Endothelial cell of umbilical vein (primary cell): ENCODE measurements around the gene AFF4. TPM values are rescaled to one million over a fixed set of nuclear protein-coding genes. Genes with fewer than 3 reads are reported as not detected.

Experiments
- BruUV-seq: library from RNA; stranded (reverse); fragments of 400-500 nt; replicated peaks from 2 replicates; lab custom pipeline; 2021; lab: Mats Ljungman, UMichigan
- CTCF ChIA-PET: fragments of 300-600, 350-600 bp; sonication (Branson Sonifier 250); formaldehyde crosslinking; loops from one replicate; lab custom pipeline; 2021; ENCODE audit warnings: antibody characterized with exemption, inconsistent platforms; lab: Charles Lee
- POLR2A ChIA-PET: fragments of 300-600, 350-600 bp; sonication (Branson Sonifier 250); formaldehyde crosslinking; loops from one replicate; lab custom pipeline; 2021; ENCODE audit warnings: antibody characterized with exemption, inconsistent platforms; lab: Charles Lee
- DNase-seq: peaks from one replicate; pipeline ENCODE4 v3.0.0-alpha.2; 2011; ENCODE audit warnings: low read depth, low spot score
- FAIRE-seq: peaks from 2 replicates; lab custom pipeline; 2011; peaks lifted over from hg19 to GRCh38; lab: Jason Lieb, UNC
- H2AFZ ChIP-seq: 2 replicates; pipeline ENCODE4 v1.6.0; 2012; ENCODE audit warnings: low read depth, low read length, control low read depth, inconsistent platforms
- H3K27ac ChIP-seq: 2 replicates; pipeline ENCODE4 v1.5.1; 2011; ENCODE audit warnings: low read depth, mild to moderate bottlenecking, control low read depth, low read length, moderate library complexity; ENCODE audit not compliant: insufficient read depth
- H3K27me3 ChIP-seq, 2 experiments: 2 replicates each; pipeline versions ENCODE4 v1.6.0 to v1.6.1; 2011; ENCODE audit warnings: low read length in 2 of 2, mixed read lengths in 1 of 2; ENCODE audit not compliant: control insufficient read depth in 2 of 2, insufficient read depth in 2 of 2
- H3K36me3 ChIP-seq, 2 experiments: 2 replicates in 1 of 2; 3 replicates in 1 of 2; pipeline ENCODE4 v1.5.1; 2011; ENCODE audit warnings: low read length in 2 of 2, mild to moderate bottlenecking in 1 of 2, moderate library complexity in 1 of 2; ENCODE audit not compliant: control insufficient read depth in 2 of 2, insufficient read depth in 2 of 2; ENCODE audit errors: extremely low read depth in 1 of 2
- H3K4me1 ChIP-seq: 3 replicates; pipeline ENCODE4 v1.5.1; 2011; ENCODE audit warnings: mild to moderate bottlenecking, low read length; ENCODE audit not compliant: control insufficient read depth, insufficient read depth; ENCODE audit errors: extremely low read depth
- H3K4me2 ChIP-seq: 2 replicates; pipeline ENCODE4 v1.6.1; 2011; ENCODE audit warnings: low read length, control low read depth, mixed read lengths; ENCODE audit not compliant: insufficient read depth
- H3K4me3 ChIP-seq, 3 experiments: fragments of 200-600 bp in 1 of 3; sonication (generic), shearing (Covaris generic) in 1 of 3; replicated peaks in 1 of 3; 2 replicates each; pipeline ENCODE4 v1.5.1; 2011 to 2016; ENCODE audit warnings: control low read depth in 3 of 3, low read length in 3 of 3, mild to moderate bottlenecking in 2 of 3, inconsistent platforms in 1 of 3, low read depth in 1 of 3, moderate library complexity in 1 of 3; ENCODE audit not compliant: insufficient read depth in 1 of 3
- H3K79me2 ChIP-seq: 2 replicates; pipeline ENCODE4 v1.6.0; 2012; ENCODE audit warnings: low read length, inconsistent platforms; ENCODE audit not compliant: control insufficient read depth, insufficient read depth
- H3K9ac ChIP-seq: replicated peaks from 2 replicates; pipeline ENCODE3; 2011; ENCODE audit warnings: low read length, control low read depth; ENCODE audit not compliant: insufficient read depth; ENCODE audit errors: extremely low read depth
- H3K9me1 ChIP-seq: replicated peaks from 3 replicates; pipeline ENCODE4 v1.6.0; 2011; ENCODE audit warnings: mild to moderate bottlenecking, low read length; ENCODE audit not compliant: control insufficient read depth, insufficient read depth; ENCODE audit errors: extremely low read depth
- H3K9me3 ChIP-seq: replicated peaks from 2 replicates; pipeline ENCODE4 v1.5.1; 2012; ENCODE audit warnings: low read length, inconsistent platforms; ENCODE audit not compliant: control insufficient read depth, insufficient read depth
- H4K20me1 ChIP-seq: replicated peaks from 2 replicates; pipeline ENCODE3; 2011; ENCODE audit warnings: mild to moderate bottlenecking, low read length; ENCODE audit not compliant: control insufficient read depth, insufficient read depth; ENCODE audit errors: extremely low read depth
- CTCF ChIP-seq, 2 donors: IDR thresholded peaks; 1 replicate in 1 of 2; 2 replicates in 1 of 2; pipeline ENCODE4 v1.5.1; 2011; ENCODE audit warnings: low read length in 2 of 2, mild to moderate bottlenecking in 2 of 2, moderate library complexity in 2 of 2, control low read depth in 1 of 2, inconsistent platforms in 1 of 2, low read depth in 1 of 2; ENCODE audit not compliant: insufficient read depth in 1 of 2; ENCODE audit errors: extremely low read depth in 1 of 2
- EZH2 ChIP-seq: IDR thresholded peaks from 2 replicates; pipeline ENCODE4 v1.6.1; 2012; ENCODE audit warnings: borderline replicate concordance, low read depth, mild to moderate bottlenecking, moderate library complexity, low read length, inconsistent platforms; ENCODE audit not compliant: severe bottlenecking
- FOS ChIP-seq: IDR thresholded peaks from 2 replicates; pipeline ENCODE4 v1.6.1; 2011; ENCODE audit warnings: mild to moderate bottlenecking, low read length, moderate library complexity, borderline replicate concordance; ENCODE audit not compliant: insufficient read depth
- JUN ChIP-seq: IDR thresholded peaks from 2 replicates; pipeline ENCODE4 v1.6.1; 2011; ENCODE audit warnings: borderline replicate concordance, low read depth; ENCODE audit not compliant: insufficient read length, insufficient read depth
- MAX ChIP-seq: IDR thresholded peaks from 2 replicates; pipeline ENCODE4 v1.6.1; 2011; ENCODE audit not compliant: insufficient read depth, insufficient read length
- MYC ChIP-seq: IDR thresholded peaks from one replicate; pipeline ENCODE4 v1.6.1; 2011; ENCODE audit warnings: mild to moderate bottlenecking, low read depth, low read length
- POLR2A ChIP-seq: IDR thresholded peaks from 2 replicates; pipeline ENCODE4 v1.6.1; 2012; ENCODE audit warnings: low read depth, mild to moderate bottlenecking, control low read depth, low read length
- POLR2AphosphoS5 ChIP-seq: IDR thresholded peaks from 2 replicates; pipeline ENCODE4 v1.6.1; 2012; ENCODE audit warnings: low read depth, mild to moderate bottlenecking, control low read depth, low read length, moderate library complexity; ENCODE audit not compliant: insufficient read depth
- dilution Hi-C: fragments of 300-500 bp; cut with MboI; formaldehyde crosslinking; loops from one replicate; pipeline ENCODE4 v1.15.0; 2019; ENCODE audit warnings: low sequenced_read_pairs; ENCODE audit not compliant: extremely low pct_ligation_motif_present
- intact Hi-C: fragments of 100-400 bp; cut with micrococcal nuclease; formaldehyde crosslinking; loops from one replicate; pipeline ENCODE4 v1.10.0; 2022
- polyA plus RNA-seq, 4 experiments: library from polyadenylated mRNA; depleted of rRNA in 3 of 4; stranded (reverse) in 3 of 4; unstranded in 1 of 4; fragments of >200 nt; gene quantifications; 2 replicates each; pipeline versions ENCODE4 v1.2.1 to v1.2.3, GENCODE V29; 2011 to 2012; ENCODE audit warnings: missing spikeins in 1 of 4
- total RNA-seq: library from RNA; stranded (reverse); gene quantifications from 2 replicates; pipeline ENCODE4 v1.2.3, GENCODE V29; 2021

Gene AFF4
- total and polyA plus RNA-seq, 2 donors (not counting 3 experiments of a cell fraction or from before 2014, with no cell fraction given) = 27.0 to 88.3 TPM

GRCh38 chr5:132965120-132965519 lies 1.7 kb upstream of the AFF4 start:
- Histone ChIP-seq H3K27me3 (no peaks in the 10 kb centered on the region), H3K79me2 (peaks cover 33% of the 10 kb centered on the region), H2AFZ (no peak overlapping the region), H3K4me2 (no peak overlapping the region), H3K4me1 (peaks cover 13% of the 10 kb centered on the region), H3K9ac (no peak overlapping the region), H3K27ac (no peak overlapping the region), H3K36me3 (no peaks in the 10 kb centered on the region), H4K20me1 (peaks cover 5% of the 10 kb centered on the region), H3K4me3 (no peak overlapping the region), H3K9me3 (no peaks in the 10 kb centered on the region), H3K9me1 (no peaks in the 10 kb centered on the region)
- ChIA-PET POLR2A (no interaction called here), CTCF (no interaction called here)
- no peak for TF ChIP-seq MYC
- TF ChIP-seq FOS = no peak
- no peak for TF ChIP-seq JUN
- no peak for TF ChIP-seq POLR2A
- TF ChIP-seq POLR2AphosphoS5 = no peak
- no peak for TF ChIP-seq CTCF (IDR thresholded peaks at IDR 0.05; ENCODE audit: extremely low read depth in 1 of 2, insufficient read depth in 1 of 2, low read depth in 1 of 2, low read length in 2 of 2)
- no peak for TF ChIP-seq EZH2
- no peak for TF ChIP-seq MAX
- BruUV-seq = no TSS peak
- no peak for FAIRE-seq
- intact Hi-C loops = no loop called here
- no peak for DNase-seq
- dilution Hi-C loops = no loop called here
